Bronchial epithelial cell (primary cell): ENCODE data around the gene JPT2. TPM values are rescaled to one million over a fixed set of nuclear protein-coding genes. Genes with fewer than 3 reads are reported as not detected.
A peak's percentile ranks its signal among the peaks of the same experiment; 100 is the strongest.

ENCODE experiments used
- DNase-seq: peaks from one replicate; pipeline ENCODE4 v3.0.0-alpha.2; 2010; ENCODE audit warnings: low read depth
- FAIRE-seq: peaks from 2 replicates; lab custom pipeline; 2011; peaks lifted over from hg19 to GRCh38; lab: Jason Lieb, UNC
- H3K27me3 ChIP-seq: 2 replicates; pipeline ENCODE4 v1.5.1; 2011; ENCODE audit warnings: low read length; ENCODE audit not compliant: control insufficient read depth, insufficient read depth
- H3K36me3 ChIP-seq: 2 replicates; pipeline ENCODE4 v1.5.1; 2011; ENCODE audit warnings: low read length; ENCODE audit not compliant: control insufficient read depth, insufficient read depth
- H3K4me3 ChIP-seq: 2 replicates; pipeline ENCODE4 v1.5.1; 2011; ENCODE audit warnings: mild to moderate bottlenecking, low read depth, low read length, control low read depth
- total RNA-seq: library from RNA; depleted of rRNA; stranded (reverse); fragments of >200 nt; gene quantifications from 2 replicates; pipeline ENCODE4 v1.2.1, GENCODE V29; 2014
- TF ChIP-seq, protein P1 (sequence below): IDR thresholded peaks from 2 replicates; pipeline ENCODE4 v1.5.1; 2011; ENCODE audit warnings: mild to moderate bottlenecking, moderate library complexity, low read length, control low read depth, inconsistent platforms; ENCODE audit not compliant: insufficient read depth, severe bottlenecking

Gene JPT2
- total RNA-seq, 1 donor from 2014 or later = 59.2 TPM

DNA sequence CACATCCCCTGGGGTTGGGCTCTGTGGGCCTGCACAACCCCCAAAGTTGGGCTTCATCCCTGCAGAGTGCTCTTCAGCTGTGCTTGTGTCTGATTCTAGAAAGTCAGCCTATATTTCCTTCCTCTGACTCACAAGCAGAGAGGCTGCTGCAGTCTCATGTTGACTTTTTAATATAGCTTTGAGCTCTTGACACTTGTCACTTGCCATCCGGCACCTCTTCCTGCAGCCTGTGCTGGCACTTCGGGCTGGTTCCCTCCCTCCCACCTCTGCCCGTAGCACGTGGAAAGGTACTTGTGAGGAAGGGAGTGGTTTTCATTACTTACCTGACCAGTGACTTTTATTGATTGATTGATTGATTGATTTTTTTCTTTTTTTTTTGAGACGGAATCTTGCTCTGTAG lies 19.0 kb upstream of the JPT2 start:
- no peaks in the 10 kb centered on the region for H3K27me3 ChIP-seq
- FAIRE-seq (no peak), DNase-seq (no peak)
- H3K36me3 ChIP-seq = peaks cover 40% of the 10 kb centered on the region
- TF ChIP-seq, protein P1, sequence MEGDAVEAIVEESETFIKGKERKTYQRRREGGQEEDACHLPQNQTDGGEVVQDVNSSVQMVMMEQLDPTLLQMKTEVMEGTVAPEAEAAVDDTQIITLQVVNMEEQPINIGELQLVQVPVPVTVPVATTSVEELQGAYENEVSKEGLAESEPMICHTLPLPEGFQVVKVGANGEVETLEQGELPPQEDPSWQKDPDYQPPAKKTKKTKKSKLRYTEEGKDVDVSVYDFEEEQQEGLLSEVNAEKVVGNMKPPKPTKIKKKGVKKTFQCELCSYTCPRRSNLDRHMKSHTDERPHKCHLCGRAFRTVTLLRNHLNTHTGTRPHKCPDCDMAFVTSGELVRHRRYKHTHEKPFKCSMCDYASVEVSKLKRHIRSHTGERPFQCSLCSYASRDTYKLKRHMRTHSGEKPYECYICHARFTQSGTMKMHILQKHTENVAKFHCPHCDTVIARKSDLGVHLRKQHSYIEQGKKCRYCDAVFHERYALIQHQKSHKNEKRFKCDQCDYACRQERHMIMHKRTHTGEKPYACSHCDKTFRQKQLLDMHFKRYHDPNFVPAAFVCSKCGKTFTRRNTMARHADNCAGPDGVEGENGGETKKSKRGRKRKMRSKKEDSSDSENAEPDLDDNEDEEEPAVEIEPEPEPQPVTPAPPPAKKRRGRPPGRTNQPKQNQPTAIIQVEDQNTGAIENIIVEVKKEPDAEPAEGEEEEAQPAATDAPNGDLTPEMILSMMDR = no peak
- no peak overlapping the region for H3K4me3 ChIP-seq

DNA sequence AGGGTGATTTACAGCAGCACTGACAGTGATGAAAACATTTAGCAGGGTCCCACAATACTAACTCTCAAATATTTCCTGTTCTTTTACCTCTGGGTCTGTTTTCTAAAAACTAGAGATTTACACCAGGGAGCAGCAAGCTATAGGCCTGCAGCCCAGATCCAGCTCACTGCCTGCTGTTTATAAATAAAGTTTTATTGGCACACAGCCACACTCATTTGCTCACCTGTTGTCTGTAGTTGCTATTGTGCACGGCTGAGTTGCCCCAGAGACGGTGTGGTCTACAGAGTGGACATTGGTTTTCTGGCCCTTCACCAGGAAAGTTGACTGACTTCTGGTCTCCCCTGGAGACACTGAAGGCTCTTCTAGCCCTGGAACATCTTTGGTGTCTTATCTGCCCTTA lies 16.3 kb upstream of the JPT2 start:
- Histone ChIP-seq H3K4me3 (no peak overlapping the region), H3K27me3 (no peaks in the 10 kb centered on the region), H3K36me3 (peaks cover 40% of the 10 kb centered on the region)
- TF ChIP-seq, protein P1 = no peak
- DNase-seq = no peak
- FAIRE-seq = no peak

DNA sequence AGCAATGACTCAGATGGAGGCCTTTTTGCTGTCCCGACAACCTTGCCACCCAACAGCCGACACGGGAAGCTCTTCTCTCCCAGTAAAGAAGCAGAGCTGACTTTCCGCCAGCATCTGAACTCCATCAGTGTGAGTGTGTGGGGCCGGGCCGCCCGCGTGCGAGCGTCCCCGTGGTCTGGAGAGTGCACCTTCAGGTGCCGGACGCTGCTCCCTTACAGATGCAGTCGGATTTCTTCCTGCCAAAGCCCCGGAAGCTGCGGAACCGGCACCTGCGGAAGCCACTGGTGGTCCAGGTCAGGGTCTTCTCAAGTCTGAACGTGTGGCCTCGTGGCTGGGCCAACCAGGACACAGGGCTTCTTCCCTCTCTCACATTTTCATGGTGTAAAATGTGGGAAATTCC lies 15.5 kb upstream of the JPT2 start:
- Histone ChIP-seq H3K36me3 (peaks cover 40% of the 10 kb centered on the region), H3K27me3 (no peaks in the 10 kb centered on the region)
- FAIRE-seq = no peak

DNA sequence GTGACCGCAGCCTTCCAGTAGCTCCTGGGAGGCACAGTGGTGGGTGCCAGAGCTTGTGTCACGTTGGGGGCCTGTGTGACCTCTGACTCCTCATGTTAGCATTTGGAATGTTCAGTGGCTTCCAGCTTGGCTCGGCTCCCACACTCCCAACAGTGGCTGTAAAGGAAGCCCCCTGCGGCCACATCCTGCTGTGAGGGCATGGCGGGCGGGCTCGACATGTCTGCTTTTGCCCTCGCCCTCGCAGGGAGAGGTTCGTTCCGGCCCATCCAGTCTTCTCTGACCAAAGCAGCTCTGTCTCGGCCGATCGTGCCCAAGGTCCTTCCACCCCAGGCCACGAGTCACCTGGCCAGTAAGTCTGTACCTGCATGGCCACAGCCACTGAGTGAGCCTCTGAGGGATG lies 12.2 kb upstream of the JPT2 start:
- Histone ChIP-seq H3K4me3 (no peak overlapping the region), H3K27me3 (no peaks in the 10 kb centered on the region), H3K36me3 (peaks cover 52% of the 10 kb centered on the region)
- no peak for DNase-seq
- FAIRE-seq = no peak
- TF ChIP-seq, protein P1 = no peak

More for the DNA sequence above, 15.5 kb upstream of the JPT2 start:
- no peak for DNase-seq
- no peak overlapping the region for H3K4me3 ChIP-seq
- TF ChIP-seq, protein P1 = no peak

DNA sequence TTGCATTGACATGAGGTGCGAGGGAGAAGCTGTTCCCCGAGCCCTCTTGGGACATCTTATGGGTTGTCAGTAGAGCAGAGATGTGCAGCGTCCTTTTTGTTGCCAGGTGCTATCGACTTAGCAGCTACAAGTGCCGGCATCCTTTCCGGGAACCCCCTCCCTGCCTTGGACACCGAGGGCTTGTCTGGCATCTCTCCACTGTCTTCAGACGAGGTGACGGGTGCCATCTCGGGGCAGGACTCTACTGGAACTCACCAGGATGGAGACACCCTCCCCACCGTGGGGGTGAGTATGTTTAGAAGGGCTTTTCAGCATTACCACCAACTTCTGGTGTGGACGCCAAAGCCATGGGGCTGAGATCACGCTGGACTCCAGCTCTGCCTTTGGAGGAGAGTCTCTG lies 11.8 kb upstream of the JPT2 start:
- TF ChIP-seq, protein P1 = no peak
- H3K36me3 ChIP-seq = peaks cover 56% of the 10 kb centered on the region

DNA sequence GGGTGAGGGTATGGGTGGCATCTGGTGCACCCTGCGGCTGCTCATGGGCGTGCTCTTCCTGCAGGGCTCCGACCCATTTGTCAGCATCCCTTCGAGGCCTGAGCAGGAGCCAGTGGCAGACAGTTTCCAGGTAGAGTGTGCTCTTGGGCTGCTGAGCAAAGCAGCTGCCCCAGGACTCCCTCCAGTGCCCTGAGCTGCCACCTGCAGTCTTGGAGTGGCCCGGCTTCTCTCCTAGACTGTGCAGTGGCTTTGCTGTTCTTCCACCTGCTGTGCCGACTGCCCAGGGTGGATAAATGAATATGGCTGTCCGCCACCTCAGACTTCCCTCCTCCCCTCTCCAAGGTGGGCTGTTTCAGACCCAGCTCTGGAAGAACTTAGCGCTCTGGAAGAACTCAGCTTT lies 10.8 kb upstream of the JPT2 start:
- no peak overlapping the region for H3K4me3 ChIP-seq
- no peak for FAIRE-seq
- DNase-seq = no peak
- H3K27me3 ChIP-seq = no peaks in the 10 kb centered on the region
- peaks cover 52% of the 10 kb centered on the region for H3K36me3 ChIP-seq
- TF ChIP-seq, protein P1 = peak; percentile 7

More for the DNA sequence above, 11.8 kb upstream of the JPT2 start:
- Histone ChIP-seq H3K27me3 (no peaks in the 10 kb centered on the region), H3K4me3 (no peak overlapping the region)
- no peak for DNase-seq
- no peak for FAIRE-seq
